BJ (cell line): ENCODE data around the gene ALPG. TPM values are rescaled to one million over a fixed set of nuclear protein-coding genes. Genes with fewer than 3 reads are reported as not detected.
"Not testable (repeated sequence)": the region's sequence is repeated elsewhere in the genome, so short reads cannot be mapped to it uniquely, and the experiment has no call there.

ENCODE experiments used
- CTCF ChIA-PET: fragments of 350-600 bp; formaldehyde crosslinking; extraction: SDS; loops from one replicate; lab custom pipeline; 2021; ENCODE audit warnings: antibody characterized with exemption, inconsistent platforms; lab: Yijun Ruan, JAX
- POLR2A ChIA-PET: fragments of 300-600 bp; sonication (Branson Sonifier 250); formaldehyde crosslinking; extraction: SDS; loops from one replicate; lab custom pipeline; 2021; ENCODE audit warnings: antibody characterized with exemption; lab: Charles Lee
- DNase-seq: peaks from one replicate; pipeline ENCODE4 v3.0.0-alpha.2; 2011; ENCODE audit warnings: low read depth
- H3K27me3 ChIP-seq: 2 replicates; pipeline ENCODE4 v1.6.0; 2011; ENCODE audit warnings: low read length; ENCODE audit not compliant: control insufficient read depth, insufficient read depth
- H3K36me3 ChIP-seq: 2 replicates; pipeline ENCODE4 v1.5.1; 2011; ENCODE audit warnings: low read length; ENCODE audit not compliant: control insufficient read depth, insufficient read depth
- H3K4me3 ChIP-seq: 2 replicates; pipeline ENCODE4 v1.5.1; 2011; ENCODE audit warnings: low read depth, mild to moderate bottlenecking, control low read depth, low read length
- CTCF ChIP-seq: IDR thresholded peaks from 2 replicates; pipeline ENCODE4 v1.5.1; 2011; ENCODE audit warnings: low read depth, mild to moderate bottlenecking, control low read depth, inconsistent platforms, low read length, moderate library complexity; ENCODE audit not compliant: insufficient read depth
- polyA plus RNA-seq: library from polyadenylated mRNA; depleted of rRNA; stranded (reverse); fragments of >200 nt; gene quantifications from 2 replicates; pipeline ENCODE4 v1.2.3, GENCODE V29; 2011

The ALPG gene
- polyA plus RNA-seq, 1 experiment, result not detected

- no peak for TF ChIP-seq CTCF
- no peaks in the 10 kb centered on the region for H3K36me3 ChIP-seq
- ChIA-PET CTCF (interaction anchor here (1.2 to 3.3 kb wide), 2 partner anchors 8 to 11 kb away, joined by 4 to 13 read pairs; no protein-coding TSS in a partner anchor), POLR2A (no interaction called here)
- H3K4me3 ChIP-seq, result no peak overlapping the region
- DNase-seq, result no peak
- H3K27me3 ChIP-seq, result peaks cover 2% of the 10 kb centered on the region; the same call in 1 of the 2 replicates
Observed at GRCh38 chr2:232376260-232376659, 30.4 kb upstream of the ALPG start.

GRCh38 chr2:232376713-232377112, 29.9 kb upstream of the ALPG start:
- DNase-seq, result no peak
- CTCF ChIA-PET, result interaction anchor here (1.2 to 3.3 kb wide), 2 partner anchors 9 to 11 kb away, joined by 4 to 13 read pairs; no protein-coding TSS in a partner anchor
- no peak overlapping the region for H3K4me3 ChIP-seq
- no peaks in the 10 kb centered on the region for H3K36me3 ChIP-seq
- TF ChIP-seq CTCF, result no peak
- peaks cover 4% of the 10 kb centered on the region; the same call in 1 of the 2 replicates for H3K27me3 ChIP-seq
- POLR2A ChIA-PET, result no interaction called here

- ChIA-PET CTCF (interaction anchor here (0.8 to 3.3 kb wide), 3 partner anchors 9 to 62 kb away, joined by 4 to 13 read pairs (median 5); no protein-coding TSS in a partner anchor), POLR2A (no interaction called here)
- no peak for DNase-seq
- H3K36me3 ChIP-seq, result no peaks in the 10 kb centered on the region
- H3K27me3 ChIP-seq, result peaks cover 10% of the 10 kb centered on the region
- TF ChIP-seq CTCF, result no peak
- no peak overlapping the region for H3K4me3 ChIP-seq
Observed at GRCh38 chr2:232377319-232377718, 29.3 kb upstream of the ALPG start.

- H3K27me3 ChIP-seq, result peaks cover 13% of the 10 kb centered on the region
- ChIA-PET POLR2A (no interaction called here), CTCF (interaction anchor here (0.8 to 3.3 kb wide), 3 partner anchors 10 to 61 kb away, joined by 3 to 13 read pairs (median 5); no protein-coding TSS in a partner anchor)
- DNase-seq, result no peak
- H3K36me3 ChIP-seq, result no peaks in the 10 kb centered on the region
- H3K4me3 ChIP-seq, result no peak overlapping the region
- no peak for TF ChIP-seq CTCF
Observed at GRCh38 chr2:232377841-232378734, 28.6 kb upstream of the ALPG start.

GRCh38 chr2:232378735-232379151, 27.9 kb upstream of the ALPG start, which contains the start of gene ALPP:
Gene ALPP, plus strand, starts transcription at chr2:232378751. Its CDS starts 52 bp downstream, at chr2:232378803.
- H3K36me3 ChIP-seq, H3K4me3 ChIP-seq, POLR2A ChIA-PET, DNase-seq: not testable (repeated sequence)
- CTCF ChIA-PET, result interaction anchor here (1.0 to 3.3 kb wide), 3 partner anchors 11 to 14 kb away, joined by 3 to 13 read pairs (median 3); no protein-coding TSS in a partner anchor
- H3K27me3 ChIP-seq, result peaks cover 17% of the 10 kb centered on the region

- CTCF ChIA-PET, result interaction anchor here (1.0 to 3.3 kb wide), 2 partner anchors 12 to 14 kb away, joined by 3 to 13 read pairs; no protein-coding TSS in a partner anchor
- H3K27me3 ChIP-seq, result peaks cover 22% of the 10 kb centered on the region
Observed at GRCh38 chr2:232379610-232380590, 26.7 kb upstream of the ALPG start.

GRCh38 chr2:232381204-232382031, 25.2 kb upstream of the ALPG start:
- H3K4me3 ChIP-seq, DNase-seq, POLR2A ChIA-PET, H3K36me3 ChIP-seq: not testable (repeated sequence)
- CTCF ChIA-PET, result interaction anchor here (1.1 kb wide), 1 partner anchor 8 kb away, joined by 3 read pairs; no protein-coding TSS in a partner anchor
- H3K27me3 ChIP-seq, result peaks cover 24% of the 10 kb centered on the region

More at GRCh38 chr2:232379610-232380590, 26.7 kb upstream of the ALPG start:
- DNase-seq, H3K4me3 ChIP-seq, H3K36me3 ChIP-seq, POLR2A ChIA-PET: not testable (repeated sequence)
